Right atrium auricular region (tissue), 2 donors: ENCODE measurements around the gene SFXN3. TPM values are rescaled to one million over a fixed set of nuclear protein-coding genes. Genes with fewer than 3 reads are reported as not detected.

Experiments
- DNase-seq: peaks from one replicate; pipeline ENCODE4 v3.0.0-alpha.2; 2019; ENCODE audit warnings: low spot score
- H3K27ac ChIP-seq, 2 donors: fragments of 200-600 bp; sonication (generic); 1 replicate in 1 of 2; 2 replicates in 1 of 2; pipeline ENCODE4 v1.5.1; 2016 to 2019
- H3K27me3 ChIP-seq, 2 donors: fragments of 200-600 bp; sonication (generic); one replicate each; pipeline versions ENCODE4 v1.5.1 to v1.6.0; 2017 to 2019
- H3K36me3 ChIP-seq: fragments of 200-600 bp; sonication (generic); one replicate; pipeline ENCODE4 v1.5.1; 2016
- H3K4me1 ChIP-seq, 2 donors: fragments of 200-600 bp; sonication (generic); one replicate each; pipeline versions ENCODE4 v1.5.1 to v1.6.0; 2017 to 2019
- H3K4me3 ChIP-seq, 2 donors: fragments of 200-600 bp; sonication (generic); 1 replicate in 1 of 2; 2 replicates in 1 of 2; pipeline ENCODE4 v1.5.1; 2017 to 2019; ENCODE audit warnings: mild to moderate bottlenecking in 1 of 2, moderate library complexity in 1 of 2
- H3K9me3 ChIP-seq, 2 donors: fragments of 200-600 bp; sonication (generic); one replicate each; pipeline ENCODE4 v1.5.1; 2019
- total RNA-seq, 2 donors: library from RNA; depleted of rRNA; stranded (reverse); fragments of >200 nt; gene quantifications; one replicate each; pipeline ENCODE4 v1.1.0, GENCODE V29; 2016
- TF ChIP-seq, protein P1 (sequence below), 2 donors: fragments of 200-600 bp; sonication (generic); IDR thresholded peaks; one replicate each; pipeline ENCODE4 v1.5.1; 2019; ENCODE audit warnings: antibody characterized with exemption in 2 of 2

Gene SFXN3
- total RNA-seq, 2 donors from 2014 or later, result 16.4 to 42.9 TPM

DNA sequence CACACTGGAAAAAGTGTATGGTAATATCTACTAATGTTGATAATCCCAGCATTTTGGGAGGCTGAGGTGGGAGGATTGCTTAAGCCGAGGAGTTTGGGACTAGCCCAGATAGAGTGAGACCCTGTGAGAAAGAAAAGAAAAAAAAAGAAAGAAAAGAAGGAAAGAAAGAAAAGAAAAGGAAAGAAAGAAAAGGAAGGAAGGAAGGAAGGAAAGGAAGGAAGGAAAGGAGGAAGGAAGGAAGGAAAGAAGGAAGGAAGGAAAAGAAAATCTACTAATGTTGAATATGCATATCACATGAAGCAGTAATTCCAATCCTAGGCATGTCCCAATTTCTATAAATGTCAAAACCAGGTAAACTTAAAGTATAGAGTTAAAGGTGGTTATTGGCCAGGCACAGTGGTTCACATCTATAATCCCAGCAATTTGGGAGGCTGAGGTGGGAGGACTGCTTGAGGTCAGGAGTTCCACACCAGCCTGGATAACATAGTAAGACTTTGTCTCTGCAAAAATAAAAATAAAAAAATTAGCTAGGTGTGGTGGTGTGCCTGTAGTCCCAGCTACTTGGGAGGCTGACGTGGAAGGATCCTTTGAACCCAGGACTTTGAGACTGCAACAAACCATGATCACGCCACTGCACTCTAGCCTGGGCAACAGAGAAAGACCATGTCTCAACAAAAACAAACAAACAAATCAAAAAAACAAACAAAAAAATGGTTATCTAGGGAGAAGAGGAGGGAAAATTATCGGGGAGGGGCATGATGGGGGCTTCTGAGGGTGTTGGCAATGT, 25.5 kb downstream of the SFXN3 start:
- TF ChIP-seq, protein P1, sequence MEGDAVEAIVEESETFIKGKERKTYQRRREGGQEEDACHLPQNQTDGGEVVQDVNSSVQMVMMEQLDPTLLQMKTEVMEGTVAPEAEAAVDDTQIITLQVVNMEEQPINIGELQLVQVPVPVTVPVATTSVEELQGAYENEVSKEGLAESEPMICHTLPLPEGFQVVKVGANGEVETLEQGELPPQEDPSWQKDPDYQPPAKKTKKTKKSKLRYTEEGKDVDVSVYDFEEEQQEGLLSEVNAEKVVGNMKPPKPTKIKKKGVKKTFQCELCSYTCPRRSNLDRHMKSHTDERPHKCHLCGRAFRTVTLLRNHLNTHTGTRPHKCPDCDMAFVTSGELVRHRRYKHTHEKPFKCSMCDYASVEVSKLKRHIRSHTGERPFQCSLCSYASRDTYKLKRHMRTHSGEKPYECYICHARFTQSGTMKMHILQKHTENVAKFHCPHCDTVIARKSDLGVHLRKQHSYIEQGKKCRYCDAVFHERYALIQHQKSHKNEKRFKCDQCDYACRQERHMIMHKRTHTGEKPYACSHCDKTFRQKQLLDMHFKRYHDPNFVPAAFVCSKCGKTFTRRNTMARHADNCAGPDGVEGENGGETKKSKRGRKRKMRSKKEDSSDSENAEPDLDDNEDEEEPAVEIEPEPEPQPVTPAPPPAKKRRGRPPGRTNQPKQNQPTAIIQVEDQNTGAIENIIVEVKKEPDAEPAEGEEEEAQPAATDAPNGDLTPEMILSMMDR (IDR thresholded peaks at IDR 0.05), result no peak
- no peak overlapping the region for H3K27ac ChIP-seq
- no peaks in the 10 kb centered on the region for H3K9me3 ChIP-seq
- H3K36me3 ChIP-seq, result no peaks in the 10 kb centered on the region
- no peak for DNase-seq
- no peak overlapping the region for H3K4me3 ChIP-seq
- peaks cover 0 to 12% of the 10 kb centered on the region in 2 donors for H3K4me1 ChIP-seq
- no peaks in the 10 kb centered on the region for H3K27me3 ChIP-seq

DNA sequence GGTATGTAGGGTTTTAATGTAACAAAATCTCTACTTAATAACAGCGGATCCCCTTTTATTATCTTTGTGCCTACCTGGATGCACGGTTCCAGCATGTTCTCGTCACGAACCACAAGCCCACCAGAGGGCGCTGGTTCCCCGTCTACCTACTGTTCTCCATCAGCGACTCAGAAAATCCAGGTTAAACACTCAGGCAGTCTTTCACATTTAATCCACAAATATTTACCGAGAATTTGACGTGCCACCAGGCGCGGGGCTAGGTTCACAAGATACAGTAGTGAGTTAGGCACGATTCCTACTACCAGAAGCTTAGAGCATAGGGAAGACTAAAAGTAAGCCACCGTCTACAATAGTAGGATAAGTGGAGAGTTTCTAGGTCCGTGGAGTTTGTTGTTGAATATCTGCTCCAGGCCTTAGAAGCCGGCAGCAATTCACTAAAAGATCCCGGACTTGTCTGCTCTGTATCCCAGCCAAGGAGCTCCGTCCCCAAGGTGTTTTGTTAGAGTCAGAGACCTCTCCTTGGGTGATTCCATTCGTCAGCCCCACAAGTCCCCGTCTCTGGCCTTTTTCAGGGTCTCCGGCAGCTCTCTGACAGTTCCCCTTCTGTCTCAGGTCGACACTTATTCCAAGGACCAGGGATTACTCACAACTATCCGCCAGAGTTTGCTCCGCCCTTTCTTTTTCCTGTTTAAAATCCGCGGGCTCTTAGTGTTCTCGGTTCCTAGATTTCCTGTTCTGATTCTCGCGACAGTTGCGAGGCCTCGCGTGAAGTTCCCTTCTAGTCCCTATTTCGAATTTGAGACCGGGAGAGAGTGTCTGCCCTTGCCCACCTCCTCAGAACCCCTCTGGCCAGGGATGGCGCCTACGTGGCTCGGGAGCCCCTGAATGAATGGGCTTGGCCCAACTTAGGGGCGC, 29.3 kb downstream of the SFXN3 start:
- H3K27me3 ChIP-seq, result no peaks in the 10 kb centered on the region
- TF ChIP-seq, protein P1 (IDR thresholded peaks at IDR 0.05), result peak; percentile 72 to 89
- H3K36me3 ChIP-seq, result no peaks in the 10 kb centered on the region
- H3K9me3 ChIP-seq, result no peaks in the 10 kb centered on the region
- H3K27ac ChIP-seq, result peak overlapping the region; percentile 97 to 98
- peak; percentile 93 for DNase-seq
- H3K4me3 ChIP-seq, result peak overlapping the region; percentile 72 to 75
- H3K4me1 ChIP-seq, result peaks cover 0 to 47% of the 10 kb centered on the region in 2 donors

- peaks cover 0 to 55% of the 10 kb centered on the region in 2 donors for H3K4me1 ChIP-seq
- TF ChIP-seq, protein P1 (IDR thresholded peaks at IDR 0.05), result no peak
Observed at GRCh38 chr10:101060951-101061623, 30.1 kb downstream of the SFXN3 start.

DNA sequence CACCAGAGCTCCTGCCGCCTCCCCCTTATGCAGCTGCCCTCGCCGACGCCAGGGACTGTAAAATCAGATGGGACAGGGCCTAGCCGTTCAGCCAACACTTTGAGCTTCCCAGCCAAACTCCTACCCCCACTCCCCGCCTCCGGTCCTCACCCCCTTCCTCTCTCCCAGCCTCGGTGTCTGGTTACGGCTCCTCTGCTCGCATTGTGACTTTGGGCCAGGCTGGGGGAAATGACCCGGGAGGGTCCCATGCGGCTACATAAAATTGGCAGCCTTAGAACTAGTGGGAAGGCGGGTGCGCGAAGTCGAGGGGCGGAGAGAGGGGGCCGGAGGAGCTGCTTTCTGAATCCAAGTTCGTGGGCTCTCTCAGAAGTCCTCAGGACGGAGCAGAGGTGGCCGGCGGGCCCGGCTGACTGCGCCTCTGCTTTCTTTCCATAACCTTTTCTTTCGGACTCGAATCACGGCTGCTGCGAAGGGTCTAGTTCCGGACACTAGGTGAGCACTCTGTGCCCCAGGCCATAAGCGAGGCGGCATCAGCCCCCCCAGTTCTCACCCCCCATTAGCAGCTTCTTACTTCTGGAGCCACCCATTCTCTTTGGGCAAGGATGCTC, 30.7 kb downstream of the SFXN3 start, which contains the start of gene KAZALD1:
KAZALD1 (plus strand) TSS at position 366 of the 608 bp plus-strand sequence. CDS start 604 bp downstream, outside the sequence.
- peaks cover 0 to 61% of the 10 kb centered on the region in 2 donors for H3K4me1 ChIP-seq
- H3K4me3 ChIP-seq, result peak within 1 kb of the TSS; percentile 72 to 75
- peak within 1 kb of the TSS; percentile 97 to 98 for H3K27ac ChIP-seq
- TF ChIP-seq, protein P1 (IDR thresholded peaks at IDR 0.05), result no peak
- no peaks in the 10 kb centered on the region for H3K9me3 ChIP-seq
- DNase-seq, result peak; percentile 72
- H3K27me3 ChIP-seq, result no peaks in the 10 kb centered on the region
- no peaks in the 10 kb centered on the region for H3K36me3 ChIP-seq

More at GRCh38 chr10:101060951-101061623, 30.1 kb downstream of the SFXN3 start:
- DNase-seq, result peak; percentile 93
- Histone ChIP-seq H3K4me3 (peak overlapping the region; percentile 72 to 75), H3K27me3 (no peaks in the 10 kb centered on the region), H3K9me3 (no peaks in the 10 kb centered on the region), H3K27ac (peak overlapping the region; percentile 97 to 98), H3K36me3 (no peaks in the 10 kb centered on the region)
